ENCODE results near the gene FOSL1.

GRCh38 chr11:65906602-65907001, 6.4 kb upstream of the FOSL1 start:
- TF ChIP-seq POLR2A (IDR thresholded peaks at IDR 0.05) (no peak), POLR2AphosphoS5 (IDR thresholded peaks at IDR 0.05) (no peak)

Measured in spleen (tissue), 3 donors.